IPS DF 4.7 (cell line): ENCODE data around the gene SLC44A1.

ENCODE experiments used
- DNase-seq: peaks from one replicate; pipeline ENCODE4 v3.0.0-alpha.2; 2013; ENCODE audit warnings: low spot score; ENCODE audit errors: extremely low read depth

Gene SLC44A1

DNA sequence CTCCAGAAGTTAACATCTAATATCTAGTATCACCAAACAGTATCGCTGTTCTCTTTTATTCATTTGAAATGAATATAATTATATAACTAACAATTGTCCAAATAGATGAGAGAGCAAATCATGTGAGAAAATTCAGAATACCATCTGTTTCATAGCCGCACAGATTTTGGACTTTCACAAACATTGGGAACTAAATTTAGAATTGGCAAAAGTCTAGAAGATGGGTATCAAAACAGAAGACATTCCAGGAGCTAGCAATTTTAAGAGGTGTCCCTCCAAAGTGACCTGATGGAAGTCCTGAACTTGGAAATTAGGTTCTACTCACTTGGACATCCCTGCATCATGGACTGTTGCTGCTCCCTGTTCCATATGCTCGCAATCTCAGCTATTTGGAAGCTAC is 146.4 kb downstream of the SLC44A1 start:
- DNase-seq = no peak

DNA sequence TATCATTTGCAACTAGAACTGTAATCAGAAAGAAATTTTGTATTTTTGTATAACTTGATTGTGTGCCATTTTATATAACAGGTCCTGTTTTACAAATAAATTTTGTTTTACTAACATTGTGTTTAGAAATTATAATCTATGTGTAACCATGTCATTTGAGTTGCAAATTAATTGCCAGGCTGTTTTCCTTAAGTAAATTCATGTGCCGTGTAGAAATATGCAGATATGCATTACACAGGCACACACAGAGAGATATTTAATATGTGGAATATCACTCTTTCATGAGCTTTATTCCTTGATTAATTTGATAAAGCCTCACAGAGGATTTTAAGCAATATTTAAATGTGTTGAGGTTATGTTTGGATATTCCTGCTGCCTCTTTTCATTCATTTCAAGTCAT is 146.8 kb downstream of the SLC44A1 start:
- no peak for DNase-seq

DNA sequence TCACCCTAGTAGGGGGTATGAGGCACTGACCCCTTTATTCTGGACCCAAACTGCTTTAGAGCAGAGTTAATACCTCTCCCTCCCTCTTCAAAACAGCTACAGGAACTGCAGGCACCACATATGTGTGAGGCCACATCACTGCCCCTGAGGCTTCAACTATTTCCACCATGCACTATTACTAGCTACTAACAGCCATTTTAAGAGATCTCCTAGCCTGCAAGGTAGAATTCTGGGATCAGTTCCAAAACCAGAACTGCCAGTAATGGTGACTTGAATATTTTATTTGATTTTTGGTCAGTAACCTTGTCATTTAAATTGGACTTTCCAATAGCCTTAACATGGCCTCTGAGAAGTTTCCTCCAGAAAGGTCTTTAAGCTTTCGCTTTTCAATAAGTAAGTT is 148.1 kb downstream of the SLC44A1 start:
- DNase-seq = no peak

GRCh38 chr9:105393576-105394344 is 149.3 kb downstream of the SLC44A1 start:
- DNase-seq = no peak

- no peak for DNase-seq
Observed at GRCh38 chr9:105396441-105396840, 152.0 kb downstream of the SLC44A1 start.

DNA sequence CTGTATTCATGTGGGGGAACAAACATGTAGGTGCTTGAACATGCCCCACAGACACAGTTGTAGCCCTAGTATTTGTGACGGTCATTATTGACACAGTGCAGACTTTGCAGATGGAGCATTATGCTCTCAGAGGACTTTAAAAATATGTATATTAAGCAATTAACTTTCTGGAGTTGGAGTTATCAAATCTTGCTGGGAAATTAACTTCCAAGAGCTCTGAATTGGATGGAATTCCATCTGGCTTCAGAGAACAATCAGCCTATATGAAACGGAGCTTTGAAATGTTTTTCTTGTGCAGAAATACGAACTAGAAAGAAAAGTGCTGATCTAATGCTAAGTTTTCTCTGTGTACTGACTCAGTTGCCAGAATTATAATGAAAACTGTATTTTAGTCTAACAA is 152.4 kb downstream of the SLC44A1 start:
- DNase-seq = no peak

DNA sequence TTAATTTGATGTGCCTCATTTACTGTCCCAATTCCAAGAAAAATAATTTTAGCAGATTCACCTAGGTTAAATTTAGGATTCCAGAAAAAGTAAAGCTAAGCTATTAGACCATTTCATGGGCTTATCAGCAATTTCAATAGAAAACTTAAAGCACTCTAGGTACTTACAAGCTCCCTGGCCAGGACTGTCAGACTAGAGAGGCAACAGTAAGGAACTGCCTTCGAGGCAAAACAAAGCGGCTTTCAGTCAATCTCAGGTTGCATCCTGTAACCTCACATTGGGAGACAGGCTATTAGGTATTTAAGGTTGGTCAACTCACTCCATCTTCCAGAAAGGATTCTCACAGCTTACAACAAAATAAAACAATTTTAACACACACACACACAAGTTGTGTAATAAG is 154.7 kb downstream of the SLC44A1 start:
- no peak for DNase-seq

- no peak for DNase-seq
Observed at GRCh38 chr9:105401651-105402050, 157.2 kb downstream of the SLC44A1 start.

GRCh38 chr9:105403552-105404248 is 159.2 kb downstream of the SLC44A1 start:
- no peak for DNase-seq

DNA sequence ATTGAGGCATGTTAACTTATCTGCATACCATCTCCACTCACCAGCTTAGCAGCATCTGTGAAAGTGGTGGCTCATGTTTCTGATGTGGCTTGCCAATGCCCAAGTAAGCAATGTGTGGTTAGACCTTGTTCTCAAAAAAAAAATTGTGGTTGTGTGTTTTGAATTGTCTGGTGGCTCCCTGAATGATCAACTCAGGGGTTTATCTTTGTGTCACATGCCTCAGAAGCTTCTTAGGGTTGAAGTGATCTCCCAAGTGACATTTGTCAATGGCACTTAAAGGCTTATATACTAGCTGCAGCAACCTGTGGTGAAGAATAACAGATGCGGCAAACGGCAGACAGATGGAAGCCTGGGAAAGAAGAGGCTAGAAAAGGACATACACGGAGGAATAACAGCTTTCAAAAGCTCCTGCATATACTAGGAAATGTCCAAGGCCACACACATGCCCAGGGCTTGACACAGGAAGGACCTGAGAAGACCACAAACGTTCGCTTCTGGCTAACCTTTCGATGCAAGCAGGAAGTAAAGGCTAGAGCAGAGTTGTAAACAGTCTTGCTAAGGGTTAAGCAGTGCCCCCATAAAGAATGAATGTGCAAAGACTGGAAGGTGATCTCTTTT is 161.2 kb downstream of the SLC44A1 start:
- no peak for DNase-seq

- no peak for DNase-seq
Observed at GRCh38 chr9:105406369-105406768, 161.9 kb downstream of the SLC44A1 start.

- DNase-seq = no peak
Observed at GRCh38 chr9:105413525-105413924, 169.1 kb downstream of the SLC44A1 start.

DNA sequence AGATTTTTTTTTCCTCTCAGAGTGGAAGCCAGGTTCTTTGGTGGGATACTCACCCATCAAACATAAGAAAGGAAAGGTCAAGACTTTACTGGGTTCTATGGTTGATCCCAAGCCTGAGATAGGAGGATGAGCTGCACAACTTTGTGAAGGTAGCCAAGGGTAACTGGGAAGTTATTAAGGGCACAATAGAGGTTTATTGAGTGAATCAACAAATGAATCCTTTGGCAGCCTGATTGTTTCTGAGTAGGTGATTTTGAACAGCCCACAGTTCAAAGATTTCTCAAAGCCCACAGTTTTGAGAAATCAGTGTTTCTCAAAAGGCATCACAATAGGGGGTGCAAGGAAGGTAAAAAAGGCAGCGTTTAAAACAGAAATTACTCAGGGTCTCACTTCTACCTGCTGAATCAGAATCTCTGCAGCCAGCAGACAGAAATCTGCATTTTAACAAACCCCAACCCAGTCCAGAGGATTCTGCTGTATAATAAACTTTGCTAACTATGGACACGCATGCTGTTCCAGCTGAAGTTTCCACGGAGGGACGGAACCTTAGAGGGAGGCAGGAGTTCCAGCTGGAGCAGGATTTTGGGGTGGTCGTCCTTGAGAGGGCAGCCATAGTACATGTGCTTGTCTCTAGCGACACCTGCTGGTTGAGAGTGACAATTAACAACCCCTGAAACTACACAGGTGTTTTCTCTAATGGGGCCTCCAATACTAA is 170.7 kb downstream of the SLC44A1 start:
- DNase-seq = no peak

- DNase-seq = no peak
Observed at GRCh38 chr9:105415662-105415980, 171.2 kb downstream of the SLC44A1 start.

DNA sequence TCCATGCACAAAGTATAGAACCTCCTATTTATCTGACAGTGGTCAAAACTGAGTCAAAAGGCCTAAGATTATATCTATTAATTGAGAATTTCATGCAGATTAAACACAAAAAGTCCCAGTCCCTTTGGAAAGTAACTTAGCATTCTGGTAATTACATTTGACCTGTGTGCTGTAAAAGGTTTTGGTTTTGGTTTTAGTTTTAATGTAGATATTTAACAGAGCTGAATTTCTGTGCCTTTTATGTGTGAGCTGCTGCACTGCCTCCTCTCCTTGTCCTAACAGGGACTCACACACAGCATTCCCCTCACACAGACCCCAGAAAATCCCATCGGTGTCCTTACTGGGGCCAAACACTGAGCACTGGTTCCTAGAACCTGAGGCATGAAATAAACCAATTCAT is 172.4 kb downstream of the SLC44A1 start:
- DNase-seq = no peak

DNA sequence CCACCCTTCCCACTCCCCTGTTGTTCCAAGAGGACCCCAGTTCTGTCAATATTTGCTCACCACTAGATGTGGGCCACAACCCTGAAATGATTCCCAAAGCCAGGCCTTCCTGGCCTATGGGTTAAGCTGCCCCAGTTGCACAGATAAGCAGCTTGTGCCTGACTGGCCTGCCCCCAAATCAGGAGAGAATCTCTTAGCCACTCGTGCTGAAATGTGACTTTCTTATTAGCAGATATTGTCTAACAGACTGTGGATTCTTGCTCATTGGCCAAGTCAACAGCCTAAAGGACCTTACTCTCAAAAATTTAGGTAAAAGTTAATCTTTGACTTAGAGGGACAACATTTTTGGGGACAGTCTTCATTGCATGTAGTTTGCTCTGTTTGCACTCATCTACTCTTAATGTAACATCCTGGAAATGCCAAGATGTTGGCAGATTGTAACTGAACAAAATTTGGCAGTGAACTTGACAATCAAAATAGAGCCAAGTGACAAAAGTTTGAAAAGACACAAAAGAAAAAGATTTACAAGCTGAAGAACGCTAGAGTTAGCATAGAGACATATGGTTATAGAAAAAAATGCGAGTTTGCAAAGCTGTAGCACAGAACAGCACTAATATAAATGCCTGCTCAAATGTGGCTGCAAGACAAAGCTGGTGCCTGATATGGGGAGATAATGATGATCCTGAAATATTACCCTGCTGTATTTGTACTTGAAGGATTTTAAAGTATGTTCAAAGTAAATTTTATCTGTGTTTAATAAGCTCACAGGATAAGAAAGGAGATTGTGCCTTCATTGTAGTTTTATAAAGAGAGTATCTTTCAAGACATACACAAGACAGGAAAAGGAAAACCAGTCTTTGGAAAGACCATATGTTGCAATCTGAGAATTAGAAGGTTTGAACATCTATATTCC is 174.4 kb downstream of the SLC44A1 start:
- no peak for DNase-seq

DNA sequence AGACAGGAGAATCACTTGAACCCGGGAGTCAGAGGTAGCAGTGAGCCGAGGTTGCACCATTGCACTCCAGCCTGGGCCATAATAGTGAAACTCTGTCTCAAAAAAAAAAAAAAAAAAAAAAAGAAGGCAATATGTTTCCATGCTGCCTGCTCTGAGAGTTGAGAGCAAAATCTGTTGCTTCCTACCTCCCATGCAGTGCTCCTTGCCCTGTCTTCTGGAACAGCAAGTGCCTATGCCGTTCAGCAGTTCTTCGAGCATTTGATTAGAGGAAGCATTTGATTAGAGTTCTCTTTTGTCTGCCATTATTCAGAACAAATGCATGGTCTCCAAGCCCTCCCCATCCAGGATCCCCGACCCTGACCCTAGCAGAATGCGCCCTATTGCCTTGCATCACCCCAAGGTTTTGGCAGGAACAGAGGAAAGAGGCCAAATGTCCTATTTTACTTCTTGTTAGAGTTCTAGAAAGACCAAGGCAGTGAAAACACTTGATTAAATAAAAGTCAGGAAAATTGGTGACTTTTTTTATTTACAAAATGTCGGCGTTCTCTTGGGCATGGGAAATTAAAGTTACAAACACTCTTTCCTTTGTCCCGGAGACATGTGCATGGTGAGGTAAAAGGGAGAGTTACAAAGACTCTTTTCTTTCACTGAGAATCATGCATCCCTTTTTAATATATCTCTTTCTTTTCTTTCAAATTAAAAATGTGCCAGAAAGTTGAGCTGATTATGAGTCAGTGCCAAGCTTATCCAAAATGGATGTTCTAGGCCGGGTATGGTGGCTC is 175.6 kb downstream of the SLC44A1 start:
- no peak for DNase-seq

DNA sequence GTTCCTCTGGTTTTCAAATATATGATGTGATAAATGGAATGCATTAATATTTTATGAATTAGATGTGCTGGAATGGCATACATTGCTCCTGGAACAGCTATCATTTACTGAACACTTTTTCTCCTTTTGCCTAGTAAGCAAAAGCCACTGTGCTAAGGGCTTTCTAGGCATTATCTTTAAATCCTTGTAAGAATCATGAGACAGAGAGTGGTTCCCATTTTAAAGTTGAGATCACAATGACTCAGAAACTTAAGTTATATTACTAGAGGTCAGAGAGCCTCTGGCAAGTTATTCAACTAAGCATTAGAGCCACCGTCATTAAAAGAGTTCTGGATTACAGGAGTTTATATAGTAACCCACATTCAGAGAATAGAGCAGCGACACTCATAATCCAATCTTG is 176.7 kb downstream of the SLC44A1 start:
- DNase-seq = no peak

DNA sequence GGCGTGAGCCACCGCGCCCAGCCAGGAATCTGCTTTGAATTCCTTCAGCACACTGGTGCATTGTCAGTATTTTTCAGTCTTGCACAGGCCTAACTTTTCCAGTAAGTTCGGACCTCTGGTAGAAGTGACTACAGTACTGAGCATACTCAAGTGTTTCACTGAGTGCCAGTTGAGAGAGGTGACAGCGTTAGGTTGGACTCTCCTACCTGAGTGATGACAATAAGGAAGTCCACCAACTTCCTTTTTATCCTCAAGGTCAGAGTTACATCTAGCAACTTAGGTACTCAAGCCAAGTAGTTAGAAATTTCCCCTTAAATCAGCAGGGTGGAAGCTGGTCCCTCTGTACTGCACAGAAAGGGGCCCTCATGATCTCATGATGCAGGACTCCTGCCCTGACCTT is 177.4 kb downstream of the SLC44A1 start:
- DNase-seq = no peak

- no peak for DNase-seq
Observed at GRCh38 chr9:105425816-105426433, 181.5 kb downstream of the SLC44A1 start.
